GM20431 (cell line): ENCODE results near the gene KCNK4.
"Not testable (repeated sequence)": the region's sequence is repeated elsewhere in the genome, so short reads cannot be mapped to it uniquely, and the experiment has no call there.

Experiments
- in situ Hi-C: fragments of 300-500 bp; cut with MseI, MboI; formaldehyde crosslinking; loops from one replicate; pipeline ENCODE4 v1.15.0; 2020; ENCODE audit warnings: low sequenced_read_pairs; ENCODE audit not compliant: unreplicated experiment

The KCNK4 gene

GRCh38 chr11:64304316-64305072 is 13.4 kb downstream of the KCNK4 start:
- in situ Hi-C loops, result no loop called here

- in situ Hi-C loops, result no loop called here
These were observed 14.1 kb downstream of the KCNK4 start, which contains the start of gene ESRRA for GRCh38 chr11:64305075-64305690. Gene ESRRA (plus strand): TSS chr11:64305524. CDS start chr11:64307180, 1,656 bp downstream.

- in situ Hi-C loops, result no loop called here
These were observed 14.8 kb downstream of the KCNK4 start for GRCh38 chr11:64305691-64306562.

GRCh38 chr11:64306563-64306875 is 15.4 kb downstream of the KCNK4 start:
- in situ Hi-C loops, result no loop called here

- in situ Hi-C loops, result no loop called here
These were observed 15.9 kb downstream of the KCNK4 start for GRCh38 chr11:64306876-64307622.

GRCh38 chr11:64307795-64308194 is 16.7 kb downstream of the KCNK4 start:
- in situ Hi-C loops, result not testable (repeated sequence)

GRCh38 chr11:64312947-64313346 is 21.8 kb downstream of the KCNK4 start:
- in situ Hi-C loops, result no loop called here

- in situ Hi-C loops, result no loop called here
These were observed 22.5 kb downstream of the KCNK4 start for GRCh38 chr11:64313491-64314145.

- in situ Hi-C loops, result no loop called here
These were observed 23.2 kb downstream of the KCNK4 start for GRCh38 chr11:64314146-64314804.

- in situ Hi-C loops, result no loop called here
These were observed 23.9 kb downstream of the KCNK4 start for GRCh38 chr11:64314805-64315561.

GRCh38 chr11:64315667-64316526 is 24.8 kb downstream of the KCNK4 start:
- in situ Hi-C loops, result not testable (repeated sequence)

- in situ Hi-C loops, result no loop called here
These were observed 25.7 kb downstream of the KCNK4 start for GRCh38 chr11:64316672-64317324.

GRCh38 chr11:64317325-64317960 is 26.3 kb downstream of the KCNK4 start, which contains the start of gene TRMT112:
Gene TRMT112 (minus strand): TSS chr11:64317559. CDS start chr11:64317526, 33 bp downstream.
- in situ Hi-C loops, result no loop called here

GRCh38 chr11:64317961-64318765 is 27.1 kb downstream of the KCNK4 start, which contains the start of gene PRDX5:
Gene PRDX5 (plus strand): TSS chr11:64318121. CDS start chr11:64318216, 95 bp downstream.
- in situ Hi-C loops, result no loop called here
